GM10266 (cell line): ENCODE results near the gene CT47C1.
A peak's percentile ranks its signal among the peaks of the same experiment; 100 is the strongest.

ENCODE experiments used
- DNase-seq: peaks from one replicate; pipeline ENCODE4 v3.0.0; 2012; ENCODE audit errors: extremely low spot score
- TF ChIP-seq, protein P1 (sequence below): IDR thresholded peaks from 2 replicates; pipeline ENCODE4 v1.5.1; 2012; ENCODE audit warnings: mild to moderate bottlenecking, low read depth; ENCODE audit not compliant: control insufficient read depth, insufficient read depth; ENCODE audit errors: missing control alignments

Gene CT47C1

DNA sequence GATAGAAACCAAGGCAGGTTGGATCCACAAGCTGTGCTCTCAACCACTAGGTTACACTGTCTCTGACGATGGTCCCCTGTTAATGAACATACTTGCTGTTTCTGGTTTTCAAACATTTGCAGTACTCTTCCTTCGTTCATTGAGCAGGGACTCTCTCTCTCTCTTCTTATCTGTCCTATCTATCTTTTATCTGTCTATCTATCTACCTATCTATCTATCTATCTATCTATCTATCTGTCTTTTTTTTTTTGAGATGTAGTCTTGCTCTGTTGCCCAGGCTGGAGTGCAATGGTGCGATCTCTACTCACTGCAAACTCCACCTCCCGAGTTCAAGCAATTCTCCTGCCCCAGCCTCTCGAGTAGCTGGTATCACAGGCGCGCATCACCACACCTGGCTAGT, 9.4 kb upstream of the CT47C1 start:
- DNase-seq = no peak
- TF ChIP-seq, protein P1, sequence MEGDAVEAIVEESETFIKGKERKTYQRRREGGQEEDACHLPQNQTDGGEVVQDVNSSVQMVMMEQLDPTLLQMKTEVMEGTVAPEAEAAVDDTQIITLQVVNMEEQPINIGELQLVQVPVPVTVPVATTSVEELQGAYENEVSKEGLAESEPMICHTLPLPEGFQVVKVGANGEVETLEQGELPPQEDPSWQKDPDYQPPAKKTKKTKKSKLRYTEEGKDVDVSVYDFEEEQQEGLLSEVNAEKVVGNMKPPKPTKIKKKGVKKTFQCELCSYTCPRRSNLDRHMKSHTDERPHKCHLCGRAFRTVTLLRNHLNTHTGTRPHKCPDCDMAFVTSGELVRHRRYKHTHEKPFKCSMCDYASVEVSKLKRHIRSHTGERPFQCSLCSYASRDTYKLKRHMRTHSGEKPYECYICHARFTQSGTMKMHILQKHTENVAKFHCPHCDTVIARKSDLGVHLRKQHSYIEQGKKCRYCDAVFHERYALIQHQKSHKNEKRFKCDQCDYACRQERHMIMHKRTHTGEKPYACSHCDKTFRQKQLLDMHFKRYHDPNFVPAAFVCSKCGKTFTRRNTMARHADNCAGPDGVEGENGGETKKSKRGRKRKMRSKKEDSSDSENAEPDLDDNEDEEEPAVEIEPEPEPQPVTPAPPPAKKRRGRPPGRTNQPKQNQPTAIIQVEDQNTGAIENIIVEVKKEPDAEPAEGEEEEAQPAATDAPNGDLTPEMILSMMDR = no peak

DNA sequence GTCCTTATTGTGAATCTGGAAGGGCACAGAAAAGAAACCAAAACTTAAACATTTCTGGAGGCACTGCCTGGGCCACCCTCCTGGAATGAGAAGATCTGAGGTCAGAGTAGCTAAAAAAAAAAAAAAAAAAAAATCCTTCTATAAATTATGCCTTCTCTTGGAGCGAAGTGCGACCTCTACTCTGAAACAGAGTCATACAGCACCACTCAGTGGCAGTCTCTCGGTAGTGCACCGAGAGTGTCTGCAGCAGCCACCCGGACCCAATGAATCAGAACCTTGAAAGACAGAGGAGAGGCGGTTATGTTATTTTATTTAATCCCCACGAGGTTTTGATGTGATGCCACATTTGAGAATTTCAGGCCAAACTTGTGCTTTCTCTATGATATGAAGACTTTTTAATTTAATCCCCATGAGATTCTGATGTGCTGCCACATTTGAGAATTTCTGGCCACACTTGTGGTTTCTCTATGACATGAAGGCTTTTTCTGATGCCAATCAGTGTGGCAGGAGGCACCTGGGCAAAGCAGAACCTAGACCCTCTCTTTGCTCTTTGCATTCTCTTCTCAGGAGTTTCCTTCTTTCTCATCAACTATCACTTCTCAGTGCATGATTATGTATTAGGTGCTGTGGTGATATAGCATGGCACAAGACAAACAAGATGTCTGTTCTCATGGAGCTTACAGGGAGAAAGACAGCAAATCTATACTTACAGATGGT, 5.6 kb upstream of the CT47C1 start:
- DNase-seq = peak; percentile 44
- TF ChIP-seq, protein P1 = peak; percentile 56

DNA sequence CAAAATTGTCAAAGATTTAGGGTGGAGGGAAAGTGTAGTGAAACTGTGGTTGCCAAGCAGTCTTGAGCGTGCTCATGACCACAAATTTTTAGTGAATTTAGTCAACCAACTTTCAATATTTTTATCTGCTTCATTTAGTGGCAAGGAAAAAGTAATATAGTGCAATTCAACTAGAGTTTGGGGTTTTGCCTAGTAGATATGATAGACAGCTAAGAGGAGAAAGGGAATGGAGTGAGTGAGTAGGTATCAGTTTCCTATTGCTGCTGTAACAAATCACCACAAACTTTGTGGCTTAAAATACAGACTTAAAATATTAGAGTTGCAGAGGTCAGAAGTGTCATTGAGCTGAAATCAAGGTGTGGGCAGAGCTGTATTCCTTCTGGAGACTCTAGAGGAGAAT, 3.7 kb upstream of the CT47C1 start:
- DNase-seq = no peak

DNA sequence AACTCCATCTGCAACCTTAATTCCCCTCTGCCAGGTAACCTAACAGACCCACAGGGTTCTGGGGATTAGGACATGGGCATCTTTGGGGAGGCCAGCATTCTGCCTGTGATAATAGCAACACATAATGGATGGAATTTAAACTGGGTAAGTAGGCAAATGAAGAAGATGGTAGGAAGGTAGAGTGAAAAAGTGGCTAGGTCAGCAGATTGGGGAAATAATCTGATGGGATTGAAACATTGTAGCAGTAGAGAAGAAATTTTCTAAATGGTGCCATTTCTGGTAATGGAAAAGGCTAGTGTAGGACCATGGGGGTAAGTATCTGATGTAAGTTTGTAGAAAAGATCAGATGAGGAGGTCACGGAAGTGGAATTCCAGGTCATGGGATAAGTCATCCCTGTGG, 3.0 kb upstream of the CT47C1 start:
- TF ChIP-seq, protein P1 = no peak
- DNase-seq = no peak

More for the DNA sequence above, 3.7 kb upstream of the CT47C1 start:
- TF ChIP-seq, protein P1 = no peak

DNA sequence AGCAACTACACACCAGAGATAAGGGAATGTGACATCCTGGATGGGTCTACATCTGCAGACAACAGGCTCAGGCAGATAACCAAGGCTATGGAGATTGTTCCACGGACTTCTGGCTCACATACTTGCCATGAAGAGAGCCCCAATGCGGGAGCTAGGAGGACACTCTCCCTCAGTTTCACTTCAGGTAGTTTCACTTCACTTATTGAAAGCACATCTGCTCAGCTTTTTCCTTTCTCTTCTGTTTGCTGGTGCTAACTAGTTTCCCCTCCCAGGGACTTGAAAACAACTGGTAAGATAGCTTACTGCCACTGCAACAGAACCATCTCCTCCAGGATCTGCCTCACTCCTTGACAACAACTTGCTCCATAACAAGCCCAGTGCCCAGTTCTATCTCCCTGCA, 1.4 kb upstream of the CT47C1 start:
- DNase-seq = no peak
- TF ChIP-seq, protein P1 = no peak

DNA sequence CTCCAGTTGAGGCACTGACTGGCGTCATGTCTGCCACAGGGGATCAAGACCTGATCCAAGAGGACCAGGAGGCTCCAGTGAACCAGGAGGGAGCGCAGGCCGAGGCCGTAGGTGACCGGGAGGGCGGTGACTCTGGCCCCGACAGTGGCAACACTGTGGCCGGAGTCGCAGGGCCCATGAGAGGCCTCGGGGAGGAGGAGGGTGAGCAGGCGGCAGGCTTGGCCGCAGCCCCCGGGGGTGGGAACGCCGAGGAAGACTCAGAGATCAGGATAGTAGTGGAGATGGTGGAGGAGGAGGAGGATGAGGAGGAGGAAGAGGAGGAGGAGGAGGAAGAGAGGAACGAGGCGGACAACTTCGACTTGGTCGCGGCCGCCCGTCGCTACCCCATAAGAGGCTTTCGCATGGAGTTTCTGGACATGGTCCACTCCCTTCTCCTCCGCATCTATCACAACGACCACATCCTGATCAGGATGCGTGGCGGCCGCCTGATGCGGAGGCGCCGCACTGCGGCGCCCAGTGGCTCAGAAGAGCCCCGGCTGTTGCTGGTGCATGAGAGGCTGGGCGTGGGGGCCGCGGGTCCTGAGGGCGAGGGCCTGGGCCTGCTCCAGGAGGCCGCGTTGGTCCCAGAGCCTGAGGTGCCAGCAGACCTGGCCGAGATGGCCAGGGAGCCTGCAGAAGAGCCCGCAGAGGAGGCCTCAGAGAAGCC, 560 bp downstream of the CT47C1 start:
- DNase-seq = no peak
- TF ChIP-seq, protein P1 = no peak

DNA sequence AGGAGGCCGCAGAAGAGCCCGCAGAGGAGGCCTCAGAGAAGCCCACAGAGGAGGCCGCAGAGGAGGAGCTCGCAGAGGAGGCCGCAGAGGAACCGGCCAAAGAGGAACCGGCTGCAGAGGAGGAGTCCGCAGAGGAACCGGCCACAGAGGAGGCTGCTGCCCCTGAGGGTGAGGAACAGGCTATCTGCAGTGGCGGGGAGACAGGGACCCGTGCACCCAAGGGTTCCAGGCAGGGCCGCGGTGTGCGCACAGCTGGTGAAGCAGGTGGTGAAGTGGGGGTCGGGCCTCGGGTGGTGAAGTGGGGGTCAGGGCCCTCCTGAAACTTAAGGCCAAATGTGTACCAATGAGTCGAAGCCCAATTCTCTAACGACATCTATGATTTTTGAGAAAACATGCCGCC, 1.1 kb downstream of the CT47C1 start:
- TF ChIP-seq, protein P1 = no peak
- no peak for DNase-seq
